Measurements from ENCODE around the gene RNF207.

RNF207 gene

GRCh38 chr1:6205849-6206519 is at the start of gene RNF207:
Gene RNF207 (plus strand): TSS chr1:6206119. CDS start chr1:6206536, 417 bp downstream.
- FAIRE-seq = no peak

- no peak for FAIRE-seq
Measured at GRCh38 chr1:6157132-6157527, 48.8 kb upstream of the RNF207 start.

GRCh38 chr1:6157528-6158174 is 48.3 kb upstream of the RNF207 start:
- no peak for FAIRE-seq

- FAIRE-seq = no peak
Measured at GRCh38 chr1:6158181-6158580, 47.7 kb upstream of the RNF207 start.

GRCh38 chr1:6162341-6162740 is 43.6 kb upstream of the RNF207 start:
- no peak for FAIRE-seq

- no peak for FAIRE-seq
Measured at GRCh38 chr1:6162773-6163172, 43.1 kb upstream of the RNF207 start.

- no peak for FAIRE-seq
Measured at GRCh38 chr1:6163191-6163972, 42.5 kb upstream of the RNF207 start.

- FAIRE-seq = no peak
Measured at GRCh38 chr1:6163973-6164617, 41.8 kb upstream of the RNF207 start.

GRCh38 chr1:6165027-6165426 is 40.9 kb upstream of the RNF207 start:
- no peak for FAIRE-seq

GRCh38 chr1:6165441-6165985 is 40.4 kb upstream of the RNF207 start:
- no peak for FAIRE-seq

- no peak for FAIRE-seq
Measured at GRCh38 chr1:6166221-6166620, 39.7 kb upstream of the RNF207 start.

- no peak for FAIRE-seq
Measured at GRCh38 chr1:6166655-6167390, 39.1 kb upstream of the RNF207 start.

- FAIRE-seq = no peak
Measured at GRCh38 chr1:6167391-6168303, 38.3 kb upstream of the RNF207 start.

GRCh38 chr1:6168947-6169586 is 36.9 kb upstream of the RNF207 start:
- no peak for FAIRE-seq

- FAIRE-seq = no peak
Measured at GRCh38 chr1:6170116-6170741, 35.7 kb upstream of the RNF207 start.

GRCh38 chr1:6170742-6171201 is 35.1 kb upstream of the RNF207 start:
- FAIRE-seq = no peak

GRCh38 chr1:6171548-6172124 is 34.3 kb upstream of the RNF207 start:
- no peak for FAIRE-seq

- no peak for FAIRE-seq
Measured at GRCh38 chr1:6172549-6172948, 33.4 kb upstream of the RNF207 start.

GRCh38 chr1:6174621-6175410 is 31.1 kb upstream of the RNF207 start:
- FAIRE-seq = no peak

Data from A204.1 (cell line).